ENCODE data around the gene CAMTA1.

DNA sequence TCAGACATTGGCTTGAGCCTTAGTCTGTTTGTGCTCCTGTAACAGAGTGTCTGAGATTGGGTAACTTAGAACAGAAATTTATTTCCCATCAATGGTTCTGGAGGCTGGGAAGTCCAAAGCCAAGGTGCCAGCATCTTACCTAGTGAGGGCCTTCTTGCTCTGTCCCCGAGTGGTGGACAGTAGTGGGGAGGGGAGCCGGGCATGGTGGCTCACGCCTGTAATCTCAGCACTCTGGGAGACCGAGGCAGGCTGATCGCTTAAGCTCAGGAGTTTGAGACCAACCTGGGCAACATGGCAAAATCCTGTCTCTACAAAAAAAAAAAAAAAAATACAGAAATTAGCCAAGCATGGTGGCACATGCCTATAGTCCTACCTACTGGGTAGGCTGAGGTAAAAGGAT, 649.3 kb downstream of the CAMTA1 start:
- TF ChIP-seq, protein P1, sequence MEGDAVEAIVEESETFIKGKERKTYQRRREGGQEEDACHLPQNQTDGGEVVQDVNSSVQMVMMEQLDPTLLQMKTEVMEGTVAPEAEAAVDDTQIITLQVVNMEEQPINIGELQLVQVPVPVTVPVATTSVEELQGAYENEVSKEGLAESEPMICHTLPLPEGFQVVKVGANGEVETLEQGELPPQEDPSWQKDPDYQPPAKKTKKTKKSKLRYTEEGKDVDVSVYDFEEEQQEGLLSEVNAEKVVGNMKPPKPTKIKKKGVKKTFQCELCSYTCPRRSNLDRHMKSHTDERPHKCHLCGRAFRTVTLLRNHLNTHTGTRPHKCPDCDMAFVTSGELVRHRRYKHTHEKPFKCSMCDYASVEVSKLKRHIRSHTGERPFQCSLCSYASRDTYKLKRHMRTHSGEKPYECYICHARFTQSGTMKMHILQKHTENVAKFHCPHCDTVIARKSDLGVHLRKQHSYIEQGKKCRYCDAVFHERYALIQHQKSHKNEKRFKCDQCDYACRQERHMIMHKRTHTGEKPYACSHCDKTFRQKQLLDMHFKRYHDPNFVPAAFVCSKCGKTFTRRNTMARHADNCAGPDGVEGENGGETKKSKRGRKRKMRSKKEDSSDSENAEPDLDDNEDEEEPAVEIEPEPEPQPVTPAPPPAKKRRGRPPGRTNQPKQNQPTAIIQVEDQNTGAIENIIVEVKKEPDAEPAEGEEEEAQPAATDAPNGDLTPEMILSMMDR (conservative IDR thresholded peaks at IDR 0.05; ENCODE audit: low read length), result no peak
- no peak for TF ChIP-seq EZH2phosphoT487 (IDR thresholded peaks at IDR 0.05; ENCODE audit: borderline replicate concordance, low read depth, low read length)
